Mucosa of descending colon (tissue), 3 donors: ENCODE measurements around the gene GPR137. TPM values are rescaled to one million over a fixed set of nuclear protein-coding genes. Genes with fewer than 3 reads are reported as not detected.

Source experiments
- ATAC-seq: fragments of 200-7000 bp; cut with Tn5 transposase; one replicate; pipeline ENCODE4 v1.9.1; 2020; ENCODE audit warnings: mild to moderate bottlenecking, moderate library complexity
- DNase-seq, 3 donors: peaks; one replicate each; pipeline ENCODE4 v3.0.0-alpha.2; 2020
- H3K36me3 ChIP-seq: fragments of 200-600 bp; one replicate; pipeline ENCODE4 v1.8.0; 2021; ENCODE audit warnings: low read depth, mild to moderate bottlenecking
- H3K4me1 ChIP-seq: fragments of 200-600 bp; one replicate; pipeline ENCODE4 v1.8.0; 2021; ENCODE audit warnings: low read depth, mild to moderate bottlenecking
- H3K4me3 ChIP-seq: fragments of 200-600 bp; one replicate; pipeline ENCODE4 v1.8.0; 2021; ENCODE audit warnings: mild to moderate bottlenecking
- H3K9me3 ChIP-seq: fragments of 200-600 bp; one replicate; pipeline ENCODE4 v1.8.0; 2021; ENCODE audit warnings: mild to moderate bottlenecking
- intact Hi-C, 2 donors: fragments of 100-400 bp; cut with DNase I in 1 of 2; cut with micrococcal nuclease in 1 of 2; formaldehyde crosslinking; loops; one replicate each; pipeline versions ENCODE4 v1.11.0 to v1.11.1; 2022; cut with DNase I, micrococcal nuclease
- total RNA-seq, 3 donors: library from RNA; stranded (reverse); fragmentation: NEBNext Ultra II Directional in 2 of 3; extraction: Animal tissue kit (Norgen Biotek cat#: 25700) in 2 of 3; gene quantifications; one replicate each; pipeline versions ENCODE4 v1.2.1 to v1.2.4, GENCODE V29; 2021 to 2023
- TF ChIP-seq, protein P1 (sequence below): fragments of 200-600 bp; IDR thresholded peaks from one replicate; pipeline ENCODE4 v1.8.0; 2022; ENCODE audit warnings: antibody characterized with exemption, mild to moderate bottlenecking
- donor health status: DM: no; HTN: no; CAD: no; lungs with moderate emphysema.
- donor health status: DM: no; HTN: no; CAD: no.
- donor health status: DM: no; HTN: yes; CAD: no.

Gene GPR137
- total RNA-seq, 3 donors from 2014 or later: 31.2 to 46.7 (median 40.6) TPM

DNA sequence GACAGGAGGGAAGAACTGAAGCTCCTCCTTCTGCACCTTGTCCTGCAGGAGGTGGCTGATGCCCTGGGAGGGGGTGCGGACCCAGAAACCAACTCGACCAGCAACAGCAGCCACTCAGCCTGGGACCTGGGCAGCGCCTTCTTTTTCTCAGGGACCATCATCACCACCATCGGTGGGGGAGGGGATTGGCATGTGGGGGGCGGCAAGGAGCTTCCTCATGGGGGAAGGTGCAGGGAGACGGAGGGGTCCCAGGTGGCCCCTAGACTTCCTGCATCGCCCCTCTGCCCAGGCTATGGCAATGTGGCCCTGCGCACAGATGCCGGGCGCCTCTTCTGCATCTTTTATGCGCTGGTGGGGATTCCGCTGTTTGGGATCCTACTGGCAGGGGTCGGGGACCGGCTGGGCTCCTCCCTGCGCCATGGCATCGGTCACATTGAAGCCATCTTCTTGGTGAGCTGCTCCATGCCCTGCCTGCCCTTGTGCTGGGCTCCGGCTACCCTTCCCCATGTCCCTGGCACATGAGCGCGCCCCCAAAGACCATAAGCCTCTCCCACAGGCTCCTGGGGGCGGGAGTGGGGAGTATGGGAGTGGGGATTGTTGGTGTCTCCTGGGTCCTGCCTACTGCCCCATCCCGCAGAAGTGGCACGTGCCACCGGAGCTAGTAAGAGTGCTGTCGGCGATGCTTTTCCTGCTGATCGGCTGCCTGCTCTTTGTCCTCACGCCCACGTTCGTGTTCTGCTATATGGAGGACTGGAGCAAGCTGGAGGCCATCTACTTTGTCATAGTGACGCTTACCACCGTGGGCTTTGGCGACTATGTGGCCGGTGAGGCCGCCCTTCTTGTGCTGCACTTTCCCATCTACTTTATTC, 11.4 kb downstream of the GPR137 start:
- Histone ChIP-seq H3K9me3 (no peaks in the 10 kb centered on the region), H3K4me1 (peaks cover 27% of the 10 kb centered on the region), H3K36me3 (no peaks in the 10 kb centered on the region), H3K4me3 (no peak overlapping the region)
- DNase-seq: no peak
- intact Hi-C loops: no loop called here
- no peak for ATAC-seq
- TF ChIP-seq, protein P1, sequence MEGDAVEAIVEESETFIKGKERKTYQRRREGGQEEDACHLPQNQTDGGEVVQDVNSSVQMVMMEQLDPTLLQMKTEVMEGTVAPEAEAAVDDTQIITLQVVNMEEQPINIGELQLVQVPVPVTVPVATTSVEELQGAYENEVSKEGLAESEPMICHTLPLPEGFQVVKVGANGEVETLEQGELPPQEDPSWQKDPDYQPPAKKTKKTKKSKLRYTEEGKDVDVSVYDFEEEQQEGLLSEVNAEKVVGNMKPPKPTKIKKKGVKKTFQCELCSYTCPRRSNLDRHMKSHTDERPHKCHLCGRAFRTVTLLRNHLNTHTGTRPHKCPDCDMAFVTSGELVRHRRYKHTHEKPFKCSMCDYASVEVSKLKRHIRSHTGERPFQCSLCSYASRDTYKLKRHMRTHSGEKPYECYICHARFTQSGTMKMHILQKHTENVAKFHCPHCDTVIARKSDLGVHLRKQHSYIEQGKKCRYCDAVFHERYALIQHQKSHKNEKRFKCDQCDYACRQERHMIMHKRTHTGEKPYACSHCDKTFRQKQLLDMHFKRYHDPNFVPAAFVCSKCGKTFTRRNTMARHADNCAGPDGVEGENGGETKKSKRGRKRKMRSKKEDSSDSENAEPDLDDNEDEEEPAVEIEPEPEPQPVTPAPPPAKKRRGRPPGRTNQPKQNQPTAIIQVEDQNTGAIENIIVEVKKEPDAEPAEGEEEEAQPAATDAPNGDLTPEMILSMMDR: no peak

DNA sequence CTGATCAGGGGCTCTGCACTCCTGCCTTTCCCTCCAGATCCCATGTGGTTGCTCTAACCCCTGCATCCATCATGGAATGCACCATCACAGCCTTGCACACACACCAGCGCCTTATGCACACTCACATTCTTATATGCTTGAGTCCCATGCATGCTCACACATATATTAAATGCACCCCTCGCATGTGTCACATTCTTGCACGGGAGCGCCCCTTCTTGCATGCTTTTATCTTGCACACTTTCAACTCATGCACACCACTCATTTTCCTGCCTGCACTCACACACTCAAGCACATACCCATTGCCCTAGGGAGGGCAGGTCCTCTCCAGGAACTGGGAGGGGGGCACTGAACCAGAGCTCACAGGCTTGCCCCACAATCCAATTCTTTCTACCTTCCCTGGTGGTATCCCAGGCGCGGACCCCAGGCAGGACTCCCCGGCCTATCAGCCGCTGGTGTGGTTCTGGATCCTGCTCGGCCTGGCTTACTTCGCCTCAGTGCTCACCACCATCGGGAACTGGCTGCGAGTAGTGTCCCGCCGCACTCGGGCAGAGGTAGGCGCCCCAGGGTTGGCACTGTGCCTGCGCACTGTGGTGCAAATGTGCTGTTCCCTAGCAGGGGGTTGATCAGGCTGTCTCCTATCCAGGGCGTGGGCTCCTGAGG, 12.2 kb downstream of the GPR137 start:
- intact Hi-C loops: no loop called here
- Histone ChIP-seq H3K9me3 (no peaks in the 10 kb centered on the region), H3K36me3 (no peaks in the 10 kb centered on the region), H3K4me3 (no peak overlapping the region), H3K4me1 (peaks cover 23% of the 10 kb centered on the region)
- TF ChIP-seq, protein P1: no peak
- ATAC-seq: no peak
- DNase-seq: peak in 2 of 3 donors; percentile 53 to 62

DNA sequence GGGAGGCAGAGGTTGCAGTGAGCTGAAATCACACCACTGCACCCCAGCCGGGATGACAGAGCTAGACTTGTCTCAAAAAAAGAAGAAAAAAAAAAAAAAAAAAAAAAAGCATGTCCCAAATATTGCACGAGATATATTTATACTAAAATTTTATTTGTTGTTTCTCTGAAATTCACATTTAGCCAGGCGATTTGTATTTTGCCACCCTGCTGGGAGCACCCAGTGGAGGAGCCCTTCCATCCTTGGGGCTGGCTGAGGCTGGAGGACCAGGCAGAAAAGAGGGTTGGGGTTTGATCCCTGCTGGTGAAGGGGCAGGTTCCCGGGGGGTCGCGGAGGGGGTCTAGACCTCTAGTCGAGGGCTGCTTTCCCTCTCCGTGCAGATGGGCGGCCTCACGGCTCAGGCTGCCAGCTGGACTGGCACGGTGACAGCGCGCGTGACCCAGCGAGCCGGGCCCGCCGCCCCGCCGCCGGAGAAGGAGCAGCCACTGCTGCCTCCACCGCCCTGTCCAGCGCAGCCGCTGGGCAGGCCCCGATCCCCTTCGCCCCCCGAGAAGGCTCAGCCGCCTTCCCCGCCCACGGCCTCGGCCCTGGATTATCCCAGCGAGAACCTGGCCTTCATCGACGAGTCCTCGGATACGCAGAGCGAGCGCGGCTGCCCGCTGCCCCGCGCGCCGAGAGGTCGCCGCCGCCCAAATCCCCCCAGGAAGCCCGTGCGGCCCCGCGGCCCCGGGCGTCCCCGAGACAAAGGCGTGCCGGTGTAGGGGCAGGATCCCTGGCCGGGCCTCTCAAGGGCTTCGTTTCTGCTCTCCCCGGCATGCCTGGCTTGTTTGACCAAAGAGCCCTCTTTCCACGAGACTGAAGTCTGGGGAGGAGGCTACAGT, 13.6 kb downstream of the GPR137 start:
- H3K4me1 ChIP-seq: peaks cover 30% of the 10 kb centered on the region
- peak; percentile 30 for ATAC-seq
- no peak overlapping the region for H3K4me3 ChIP-seq
- TF ChIP-seq, protein P1: no peak
- no peaks in the 10 kb centered on the region for H3K9me3 ChIP-seq
- DNase-seq: peak in 1 of 3 donors; percentile 75
- intact Hi-C loops: no loop called here
- H3K36me3 ChIP-seq: no peaks in the 10 kb centered on the region

DNA sequence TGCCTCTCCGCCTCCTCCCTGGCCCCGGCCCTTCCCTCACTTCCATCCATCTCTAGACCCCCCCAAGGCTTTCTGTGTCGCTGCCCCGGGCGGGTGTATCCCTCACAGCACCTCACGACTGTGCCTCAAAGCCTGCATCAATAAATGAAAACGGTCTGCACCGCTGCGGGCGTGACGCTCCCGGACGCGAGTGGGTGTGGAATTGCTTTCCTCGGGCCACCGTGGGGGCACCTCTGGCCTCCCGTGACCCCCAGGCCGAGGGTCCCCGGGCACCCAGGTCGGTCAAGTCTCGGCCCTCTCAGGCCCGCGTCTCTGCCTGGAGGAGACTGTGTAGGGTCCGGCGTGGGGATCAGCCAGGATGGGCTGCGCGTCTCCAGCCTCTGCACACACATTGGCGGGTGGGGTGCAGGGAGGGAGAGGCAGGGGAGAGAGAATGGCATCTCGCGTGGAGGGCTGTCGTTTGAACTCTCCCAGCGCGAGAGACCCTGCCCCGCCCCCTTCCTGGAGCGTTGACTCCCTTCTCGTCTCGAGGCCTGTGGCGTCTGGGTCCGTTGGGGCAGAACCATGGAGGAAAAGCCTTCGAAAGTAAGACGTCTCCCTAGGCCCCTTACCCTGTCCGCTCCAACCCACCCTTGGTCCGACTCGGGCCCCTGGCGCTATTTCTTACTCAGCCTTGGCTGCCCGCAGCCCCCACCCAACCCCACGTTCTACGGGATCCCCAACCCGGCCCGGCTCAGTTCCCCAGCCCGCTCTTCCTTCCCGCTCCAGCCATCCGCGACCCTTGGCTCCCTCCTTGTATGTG, 14.4 kb downstream of the GPR137 start, which contains the start of gene CATSPERZ:
TSS of gene CATSPERZ (plus strand) at position 512 of the 802 bp plus-strand sequence. CDS start at position 565, 53 bp downstream.
- peaks cover 31% of the 10 kb centered on the region for H3K4me1 ChIP-seq
- peak in 2 of 3 donors; percentile 55 to 56 for DNase-seq
- no peak within 1 kb of the TSS for H3K4me3 ChIP-seq
- ATAC-seq: no peak
- TF ChIP-seq, protein P1: no peak
- H3K36me3 ChIP-seq: no peaks in the 10 kb centered on the region
- no peaks in the 10 kb centered on the region for H3K9me3 ChIP-seq
- intact Hi-C loops: loop anchor here (5.0 to 10.0 kb wide), 2 partner anchors 93 to 95 kb away; partner anchors contain the start of gene FERMT3 (in 2 of the 2)
